Neuronal stem cell (in vitro differentiated cells): ENCODE data around the gene DGKB.

Experiments
- DNase-seq: peaks from one replicate; pipeline ENCODE4 v3.0.0-alpha.2; 2013; ENCODE audit warnings: low spot score
- H2AFZ ChIP-seq: one replicate; pipeline ENCODE4 v1.6.1; 2013; ENCODE audit warnings: mild to moderate bottlenecking, low read length, inconsistent platforms
- H2AK5ac ChIP-seq: 2 replicates; pipeline ENCODE4 v1.6.1; 2013; ENCODE audit warnings: low read depth, mild to moderate bottlenecking, inconsistent platforms, low read length, moderate library complexity, mixed read lengths
- H2BK120ac ChIP-seq: 2 replicates; pipeline ENCODE4 v1.6.1; 2013; ENCODE audit warnings: low read depth, mild to moderate bottlenecking, inconsistent platforms, low read length, moderate library complexity, mixed read lengths
- H2BK12ac ChIP-seq: one replicate; pipeline ENCODE4 v1.6.1; 2013; ENCODE audit warnings: low read length, inconsistent platforms
- H2BK15ac ChIP-seq: 2 replicates; pipeline ENCODE4 v1.6.1; 2013; ENCODE audit warnings: mild to moderate bottlenecking, low read length, inconsistent platforms, mixed read lengths
- H2BK5ac ChIP-seq: one replicate; pipeline ENCODE4 v1.6.1; 2013; ENCODE audit warnings: inconsistent platforms, mild to moderate bottlenecking, low read length, moderate library complexity
- H3K14ac ChIP-seq: one replicate; pipeline ENCODE4 v1.6.1; 2013; ENCODE audit warnings: low read length, inconsistent platforms
- H3K18ac ChIP-seq: 2 replicates; pipeline ENCODE4 v1.6.1; 2013; ENCODE audit warnings: low read length, inconsistent platforms
- H3K23ac ChIP-seq: 2 replicates; pipeline ENCODE4 v1.6.1; 2013; ENCODE audit warnings: low read depth, mild to moderate bottlenecking, mixed read lengths, low read length, inconsistent platforms; ENCODE audit not compliant: poor library complexity
- H3K27ac ChIP-seq: replicated peaks from 3 replicates; pipeline ENCODE4 v1.5.1; 2013; ENCODE audit warnings: low read length, inconsistent platforms
- H3K27me3 ChIP-seq, 3 experiments: 2 replicates each; pipeline ENCODE4 v1.6.1; 2013; ENCODE audit warnings: low read length in 3 of 3, mild to moderate bottlenecking in 2 of 3, inconsistent platforms in 1 of 3, low read depth in 1 of 3, mixed read lengths in 1 of 3, moderate library complexity in 1 of 3; ENCODE audit not compliant: control insufficient read depth in 3 of 3, insufficient read depth in 3 of 3
- H3K36me3 ChIP-seq, 2 donors: replicated peaks in 1 of 2; 2 replicates each; pipeline ENCODE4 v1.6.1; 2013; ENCODE audit warnings: low read length in 2 of 2; ENCODE audit not compliant: control insufficient read depth in 2 of 2, insufficient read depth in 2 of 2
- H3K4ac ChIP-seq: 2 replicates; pipeline ENCODE4 v1.6.1; 2013; ENCODE audit warnings: inconsistent platforms, mild to moderate bottlenecking, low read length, moderate library complexity
- H3K4me1 ChIP-seq, 2 donors: 1 replicate in 1 of 2; 2 replicates in 1 of 2; pipeline ENCODE4 v1.6.1; 2013; ENCODE audit warnings: low read length in 2 of 2, low read depth in 1 of 2; ENCODE audit not compliant: control insufficient read depth in 2 of 2, insufficient read depth in 1 of 2
- H3K4me2 ChIP-seq: one replicate; pipeline ENCODE4 v1.6.1; 2013; ENCODE audit warnings: mild to moderate bottlenecking, low read length, inconsistent platforms; ENCODE audit not compliant: insufficient read depth, poor library complexity, severe bottlenecking
- H3K4me3 ChIP-seq, 2 donors: 2 replicates each; pipeline ENCODE4 v1.5.1; 2013; ENCODE audit warnings: low read length in 2 of 2, mild to moderate bottlenecking in 2 of 2, inconsistent platforms in 1 of 2, moderate library complexity in 1 of 2
- H3K79me1 ChIP-seq: one replicate; pipeline ENCODE4 v1.6.1; 2013; ENCODE audit warnings: low read depth, mild to moderate bottlenecking, inconsistent platforms, low read length, moderate library complexity
- H3K9ac ChIP-seq: one replicate; pipeline ENCODE4 v1.6.1; 2013; ENCODE audit warnings: mild to moderate bottlenecking, low read depth, low read length, inconsistent platforms; ENCODE audit not compliant: poor library complexity
- H3K9me3 ChIP-seq, 2 donors: replicated peaks in 1 of 2; 2 replicates each; pipeline versions ENCODE3 to v1.6.1; 2013; ENCODE audit warnings: low read length in 2 of 2, mild to moderate bottlenecking in 2 of 2, inconsistent platforms in 1 of 2, low read depth in 1 of 2, mixed read lengths in 1 of 2, moderate library complexity in 1 of 2; ENCODE audit not compliant: control insufficient read depth in 2 of 2, insufficient read depth in 1 of 2
- H4K8ac ChIP-seq: one replicate; pipeline ENCODE4 v1.6.1; 2013; ENCODE audit warnings: low read depth, mild to moderate bottlenecking, inconsistent platforms, low read length, moderate library complexity
- H4K91ac ChIP-seq: one replicate; pipeline ENCODE4 v1.6.1; 2013; ENCODE audit warnings: low read length, low read depth, mild to moderate bottlenecking, inconsistent platforms; ENCODE audit not compliant: poor library complexity
- WGBS, 2 donors: extraction: QIAGEN DNeasy Blood & Tissue Kit; methylation state at CpG; one replicate each; pipeline ENCODE4 v1.1.7; 2013; ENCODE audit warnings: missing lambda C conversion rate in 2 of 2, mixed read lengths in 1 of 2; ENCODE audit not compliant: insufficient read length in 2 of 2, insufficient replicate concordance in 1 of 2; ENCODE audit errors: extremely low coverage in 2 of 2; 5-methylcytosine and 5-hydroxymethylcytosine counted together

The DGKB gene

GRCh38 chr7:14843755-14844154 lies 58.8 kb downstream of the DGKB start:
- no peak overlapping the region for H3K4ac ChIP-seq
- WGBS, 2 donors = no CpG with 5 or more reads among the region's 1 CpG
- DNase-seq = no peak

GRCh38 chr7:14842523-14842922 lies 60.0 kb downstream of the DGKB start:
- Histone ChIP-seq H3K4me3 (no peak overlapping the region), H2AFZ (no peak overlapping the region), H3K4me2 (no peak overlapping the region), H3K14ac (no peak overlapping the region), H3K79me1 (no peaks in the 10 kb centered on the region), H2BK5ac (no peak overlapping the region), H3K9me3 (no peaks in the 10 kb centered on the region), H3K27ac (no peak overlapping the region), H3K9ac (no peak overlapping the region), H3K23ac (no peak overlapping the region), H3K18ac (no peak overlapping the region), H4K91ac (no peak overlapping the region), H3K36me3 (no peaks in the 10 kb centered on the region), H3K4me1 (peaks cover 0 to 3% of the 10 kb centered on the region in 2 donors), H3K27me3 (no peaks in the 10 kb centered on the region), H3K4ac (no peak overlapping the region), H2BK120ac (no peak overlapping the region), H2AK5ac (no peak overlapping the region), H2BK15ac (no peak overlapping the region), H2BK12ac (no peak overlapping the region), H4K8ac (no peak overlapping the region)
- no peak for DNase-seq

More at GRCh38 chr7:14843755-14844154, 58.8 kb downstream of the DGKB start:
- H3K36me3 ChIP-seq = no peaks in the 10 kb centered on the region
- H3K4me2 ChIP-seq = no peak overlapping the region
- no peak overlapping the region for H3K14ac ChIP-seq
- no peak overlapping the region for H2BK12ac ChIP-seq
- H3K27me3 ChIP-seq = no peaks in the 10 kb centered on the region
- H2AFZ ChIP-seq = no peak overlapping the region
- H3K27ac ChIP-seq = no peak overlapping the region
- H3K18ac ChIP-seq = no peak overlapping the region
- no peak overlapping the region for H2BK5ac ChIP-seq
- H3K79me1 ChIP-seq = no peaks in the 10 kb centered on the region
- no peak overlapping the region for H2AK5ac ChIP-seq
- H2BK15ac ChIP-seq = no peak overlapping the region
- no peak overlapping the region for H4K8ac ChIP-seq
- no peak overlapping the region for H3K23ac ChIP-seq
- H3K4me3 ChIP-seq = no peak overlapping the region
- H4K91ac ChIP-seq = no peak overlapping the region
- H2BK120ac ChIP-seq = no peak overlapping the region
- H3K9me3 ChIP-seq = no peaks in the 10 kb centered on the region
- no peak overlapping the region for H3K9ac ChIP-seq
- peaks cover 0 to 3% of the 10 kb centered on the region in 2 donors for H3K4me1 ChIP-seq

- H4K8ac ChIP-seq = no peak overlapping the region
- no peak overlapping the region for H2AK5ac ChIP-seq
- no peak overlapping the region for H2AFZ ChIP-seq
- no peak overlapping the region for H3K4ac ChIP-seq
- no peak overlapping the region for H2BK5ac ChIP-seq
- peaks cover 0 to 3% of the 10 kb centered on the region in 2 donors for H3K4me1 ChIP-seq
- H4K91ac ChIP-seq = no peak overlapping the region
- no peak overlapping the region for H3K4me3 ChIP-seq
- no peaks in the 10 kb centered on the region for H3K79me1 ChIP-seq
- H3K23ac ChIP-seq = no peak overlapping the region
- H2BK15ac ChIP-seq = no peak overlapping the region
- no peak overlapping the region for H2BK12ac ChIP-seq
- H2BK120ac ChIP-seq = no peak overlapping the region
- no peak overlapping the region for H3K18ac ChIP-seq
- WGBS, 2 donors = no CpG with 5 or more reads among the region's 1 CpG
- no peak for DNase-seq
- H3K9me3 ChIP-seq = no peaks in the 10 kb centered on the region
- H3K14ac ChIP-seq = no peak overlapping the region
- no peaks in the 10 kb centered on the region for H3K36me3 ChIP-seq
- no peaks in the 10 kb centered on the region for H3K27me3 ChIP-seq
- no peak overlapping the region for H3K9ac ChIP-seq
- H3K27ac ChIP-seq = no peak overlapping the region
- H3K4me2 ChIP-seq = no peak overlapping the region
Measured at GRCh38 chr7:14841869-14842268, 60.7 kb downstream of the DGKB start.

- WGBS, 2 donors = no CpG with 5 or more reads among the region's 2 CpGs
Measured at GRCh38 chr7:14841086-14841485, 61.5 kb downstream of the DGKB start.

More at GRCh38 chr7:14841086-14841485, 61.5 kb downstream of the DGKB start:
- Histone ChIP-seq H4K8ac (no peak overlapping the region), H3K4me3 (no peak overlapping the region), H3K9me3 (no peaks in the 10 kb centered on the region), H2AK5ac (no peak overlapping the region), H3K4me1 (peaks cover 2 to 4% of the 10 kb centered on the region in 2 donors), H2BK5ac (no peak overlapping the region), H3K4me2 (no peak overlapping the region), H2BK120ac (no peak overlapping the region), H3K27me3 (no peaks in the 10 kb centered on the region), H3K23ac (no peak overlapping the region), H4K91ac (no peak overlapping the region), H2BK12ac (no peak overlapping the region), H3K14ac (no peak overlapping the region), H3K9ac (no peak overlapping the region), H3K18ac (no peak overlapping the region), H3K36me3 (no peaks in the 10 kb centered on the region), H3K4ac (no peak overlapping the region), H3K27ac (no peak overlapping the region), H2AFZ (no peak overlapping the region), H3K79me1 (no peaks in the 10 kb centered on the region), H2BK15ac (no peak overlapping the region)
- DNase-seq = no peak
